Ishikawa (cell line): ENCODE measurements around the gene HHAT.

Experiments
- CEBPB ChIP-seq: IDR thresholded peaks from 2 replicates; pipeline ENCODE4 v1.6.1; 2012
- EGR1 ChIP-seq: IDR thresholded peaks from 2 replicates; pipeline ENCODE4 v1.6.1; 2012
- EP300 ChIP-seq: IDR thresholded peaks from 2 replicates; pipeline ENCODE4 v1.6.1; 2012; ENCODE audit warnings: borderline replicate concordance
- NFIC ChIP-seq: IDR thresholded peaks from 2 replicates; pipeline ENCODE4 v1.6.1; 2012
- RAD21 ChIP-seq: IDR thresholded peaks from 2 replicates; pipeline ENCODE4 v1.6.1; 2012; ENCODE audit warnings: low read depth
- TAF1 ChIP-seq: IDR thresholded peaks from 2 replicates; pipeline ENCODE4 v1.6.1; 2012; ENCODE audit warnings: low read depth, mild to moderate bottlenecking
- YY1 ChIP-seq: IDR thresholded peaks from 2 replicates; pipeline ENCODE4 v1.6.1; 2012; ENCODE audit warnings: low read depth
- ZBTB7A ChIP-seq: IDR thresholded peaks from 2 replicates; pipeline ENCODE4 v1.6.1; 2012; ENCODE audit warnings: low read depth
- TF ChIP-seq, protein P1 (sequence below): IDR thresholded peaks from 2 replicates; pipeline ENCODE4 v1.6.1; 2012; ENCODE audit warnings: low read depth, mild to moderate bottlenecking

DNA sequence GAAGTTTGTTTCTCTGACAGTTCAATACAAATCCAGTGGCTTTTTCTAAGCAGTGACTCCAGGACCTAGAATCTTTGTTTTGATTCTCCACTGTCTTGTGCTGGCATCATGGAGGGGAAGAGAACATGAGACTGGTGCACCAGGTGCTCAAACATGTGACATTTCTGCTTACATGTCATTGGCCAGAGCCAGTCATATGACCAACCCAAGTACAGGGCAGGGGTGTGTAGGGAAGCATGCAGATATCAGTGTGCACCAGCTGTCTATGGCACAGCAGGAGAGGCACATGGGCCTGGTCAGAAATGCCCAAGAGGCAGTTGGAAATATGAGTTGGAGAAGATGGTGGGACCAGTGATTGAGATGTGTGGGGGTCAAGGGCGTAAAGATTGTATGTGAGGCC, 297.0 kb downstream of the HHAT start:
- no peak for TF ChIP-seq CEBPB
- no peak for TF ChIP-seq RAD21
- TF ChIP-seq EGR1, result no peak
- TF ChIP-seq NFIC, result no peak
- TF ChIP-seq EP300, result no peak
- TF ChIP-seq, protein P1, sequence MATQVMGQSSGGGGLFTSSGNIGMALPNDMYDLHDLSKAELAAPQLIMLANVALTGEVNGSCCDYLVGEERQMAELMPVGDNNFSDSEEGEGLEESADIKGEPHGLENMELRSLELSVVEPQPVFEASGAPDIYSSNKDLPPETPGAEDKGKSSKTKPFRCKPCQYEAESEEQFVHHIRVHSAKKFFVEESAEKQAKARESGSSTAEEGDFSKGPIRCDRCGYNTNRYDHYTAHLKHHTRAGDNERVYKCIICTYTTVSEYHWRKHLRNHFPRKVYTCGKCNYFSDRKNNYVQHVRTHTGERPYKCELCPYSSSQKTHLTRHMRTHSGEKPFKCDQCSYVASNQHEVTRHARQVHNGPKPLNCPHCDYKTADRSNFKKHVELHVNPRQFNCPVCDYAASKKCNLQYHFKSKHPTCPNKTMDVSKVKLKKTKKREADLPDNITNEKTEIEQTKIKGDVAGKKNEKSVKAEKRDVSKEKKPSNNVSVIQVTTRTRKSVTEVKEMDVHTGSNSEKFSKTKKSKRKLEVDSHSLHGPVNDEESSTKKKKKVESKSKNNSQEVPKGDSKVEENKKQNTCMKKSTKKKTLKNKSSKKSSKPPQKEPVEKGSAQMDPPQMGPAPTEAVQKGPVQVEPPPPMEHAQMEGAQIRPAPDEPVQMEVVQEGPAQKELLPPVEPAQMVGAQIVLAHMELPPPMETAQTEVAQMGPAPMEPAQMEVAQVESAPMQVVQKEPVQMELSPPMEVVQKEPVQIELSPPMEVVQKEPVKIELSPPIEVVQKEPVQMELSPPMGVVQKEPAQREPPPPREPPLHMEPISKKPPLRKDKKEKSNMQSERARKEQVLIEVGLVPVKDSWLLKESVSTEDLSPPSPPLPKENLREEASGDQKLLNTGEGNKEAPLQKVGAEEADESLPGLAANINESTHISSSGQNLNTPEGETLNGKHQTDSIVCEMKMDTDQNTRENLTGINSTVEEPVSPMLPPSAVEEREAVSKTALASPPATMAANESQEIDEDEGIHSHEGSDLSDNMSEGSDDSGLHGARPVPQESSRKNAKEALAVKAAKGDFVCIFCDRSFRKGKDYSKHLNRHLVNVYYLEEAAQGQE, result no peak
- no peak for TF ChIP-seq YY1
- no peak for TF ChIP-seq TAF1
- no peak for TF ChIP-seq ZBTB7A
